NCI-H1930 (cell line): ENCODE measurements around the gene C1QL4.
"Not testable (repeated sequence)": the region's sequence is repeated elsewhere in the genome, so short reads cannot be mapped to it uniquely, and the experiment has no call there.

Experiments
- DNase-seq, 2 experiments: peaks; one replicate each; lab custom pipeline; 2025; lab: John Stamatoyannopoulos, UW

Gene C1QL4

DNA sequence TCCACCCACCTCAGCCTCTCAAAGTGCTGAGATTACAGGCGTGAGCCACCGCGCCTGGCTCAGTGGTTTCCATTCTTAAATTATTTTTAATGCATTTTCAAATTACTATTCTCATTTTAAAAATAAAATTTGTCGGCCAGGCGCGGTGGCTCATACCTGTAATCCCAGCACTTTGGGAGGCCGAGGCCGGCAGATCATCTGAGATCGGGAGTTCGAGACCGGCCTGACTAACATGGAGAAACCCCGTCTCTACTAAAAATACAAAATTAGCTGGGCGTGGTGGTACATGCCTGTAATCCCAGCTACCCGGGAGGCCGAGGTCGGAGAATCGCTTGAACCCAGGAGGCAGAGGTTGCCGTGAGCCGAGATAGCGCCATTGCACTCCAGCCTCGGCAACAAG lies 3.2 kb downstream of the C1QL4 start:
- not testable (repeated sequence) for DNase-seq

DNA sequence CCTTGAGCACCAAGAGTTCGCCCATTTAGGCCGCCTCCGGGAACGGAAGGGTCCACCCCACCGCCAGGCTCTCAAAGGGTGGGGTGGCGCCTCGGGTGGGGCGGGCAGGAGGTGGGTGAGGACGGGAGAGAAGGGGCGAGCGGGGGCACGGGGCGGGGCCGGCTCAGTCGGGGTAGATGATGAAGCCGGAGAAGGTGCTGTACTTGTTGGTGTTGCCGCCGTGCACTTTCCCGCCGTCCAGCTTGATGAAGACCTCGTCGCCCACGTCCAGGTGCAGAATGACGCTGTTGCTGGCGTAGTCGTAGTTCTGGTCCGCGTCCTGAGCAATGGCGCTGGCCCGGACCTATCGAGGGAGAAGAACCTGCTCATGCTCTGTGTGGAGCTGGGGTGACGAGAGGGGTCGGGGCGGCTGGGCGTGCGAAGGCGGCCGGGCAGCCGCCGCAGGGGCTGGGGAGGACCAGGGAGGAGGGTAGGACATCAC lies 4.1 kb downstream of the C1QL4 start:
- DNase-seq: no peak

DNA sequence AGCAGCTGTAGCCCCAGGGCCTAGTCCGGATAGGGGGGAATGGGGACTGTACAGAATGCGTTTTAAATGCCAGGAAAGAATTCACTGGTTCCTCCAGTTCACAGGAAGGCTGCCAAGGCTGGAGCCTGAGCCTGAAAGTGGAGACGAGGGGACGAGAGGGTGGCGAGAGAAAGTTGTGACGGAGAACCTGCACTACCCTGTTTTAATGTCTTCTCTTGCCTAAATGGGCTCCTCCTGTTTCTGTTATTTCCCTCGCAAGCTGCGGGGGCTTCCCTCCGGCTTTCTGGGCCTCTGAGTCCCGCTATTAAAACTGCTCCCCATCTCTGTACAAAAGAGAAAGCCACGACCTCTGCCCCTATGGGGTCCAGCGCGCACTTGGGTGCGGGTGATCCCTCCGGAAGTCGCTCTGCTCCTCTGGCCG lies 4.5 kb downstream of the C1QL4 start:
- DNase-seq: no peak

DNA sequence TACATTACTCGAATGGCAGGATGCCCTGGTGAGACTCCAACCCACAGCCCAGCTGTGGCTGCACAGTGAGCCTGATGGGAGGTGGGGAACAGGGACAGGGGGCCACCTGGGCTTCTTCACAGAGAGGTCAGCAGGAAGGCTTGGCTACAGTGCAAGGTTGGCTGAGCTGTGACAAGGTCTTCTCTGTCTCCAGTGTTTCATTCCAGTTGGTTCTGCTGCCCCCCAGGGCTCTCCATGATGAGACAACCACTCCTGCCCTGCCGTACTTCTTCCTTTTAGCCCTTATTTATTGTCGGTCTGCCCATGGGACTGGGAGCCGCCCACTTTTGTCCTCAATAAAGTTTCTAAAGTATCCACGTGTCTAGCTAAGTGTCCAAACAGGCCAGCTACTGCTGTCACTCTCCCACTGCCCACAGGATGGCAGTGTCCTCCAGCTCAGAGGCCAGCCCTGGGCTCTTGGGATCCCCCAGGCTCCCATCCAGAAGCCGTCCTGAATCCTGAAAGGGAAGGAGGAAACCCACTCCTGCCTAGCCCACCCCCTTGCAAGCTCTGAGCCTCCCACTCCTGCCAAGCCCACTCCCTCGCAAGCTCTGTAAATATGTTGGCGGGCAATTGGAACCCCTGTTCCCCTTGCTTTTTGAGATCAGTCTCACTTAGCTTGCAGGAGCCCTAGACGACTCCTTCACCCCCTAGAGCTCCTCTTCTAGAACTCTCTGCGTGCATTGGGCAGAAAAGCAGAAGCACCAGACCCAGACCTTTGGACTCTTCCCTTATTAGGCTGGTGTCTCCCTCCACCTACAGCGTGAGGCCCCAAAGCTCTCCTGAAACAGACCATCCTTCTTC lies 5.4 kb downstream of the C1QL4 start:
- peak in 1 of 2 experiments; percentile 49 for DNase-seq

DNA sequence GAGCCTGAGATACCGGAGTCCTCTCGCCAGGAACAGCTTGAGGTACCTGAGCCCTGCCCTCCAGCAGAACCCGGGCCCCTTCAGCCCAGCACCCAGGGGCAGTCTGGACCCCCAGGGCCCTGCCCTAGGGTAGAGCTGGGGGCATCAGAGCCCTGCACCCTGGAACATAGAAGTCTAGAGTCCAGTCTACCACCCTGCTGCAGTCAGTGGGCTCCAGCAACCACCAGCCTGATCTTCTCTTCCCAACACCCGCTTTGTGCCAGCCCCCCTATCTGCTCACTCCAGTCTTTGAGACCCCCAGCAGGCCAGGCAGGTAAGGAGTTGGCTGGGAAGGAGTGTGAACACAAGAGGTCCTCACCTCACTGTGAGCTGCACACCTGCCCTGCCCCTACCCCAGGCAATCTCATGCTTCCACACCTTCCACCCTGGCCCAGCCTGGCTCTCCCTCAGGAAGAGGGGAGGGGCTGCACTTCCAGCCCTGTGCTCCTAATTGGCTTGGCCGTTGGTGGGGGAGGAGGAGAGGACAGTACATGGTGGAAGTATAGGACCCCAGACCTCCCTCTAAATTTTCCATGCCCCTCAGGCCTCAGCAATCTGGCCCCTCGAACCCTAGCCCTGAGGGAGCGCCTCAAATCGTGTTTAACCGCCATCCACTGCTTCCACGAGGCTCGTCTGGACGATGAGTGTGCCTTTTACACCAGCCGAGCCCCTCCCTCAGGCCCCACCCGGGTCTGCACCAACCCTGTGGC lies 6.2 kb downstream of the C1QL4 start:
- no peak for DNase-seq

DNA sequence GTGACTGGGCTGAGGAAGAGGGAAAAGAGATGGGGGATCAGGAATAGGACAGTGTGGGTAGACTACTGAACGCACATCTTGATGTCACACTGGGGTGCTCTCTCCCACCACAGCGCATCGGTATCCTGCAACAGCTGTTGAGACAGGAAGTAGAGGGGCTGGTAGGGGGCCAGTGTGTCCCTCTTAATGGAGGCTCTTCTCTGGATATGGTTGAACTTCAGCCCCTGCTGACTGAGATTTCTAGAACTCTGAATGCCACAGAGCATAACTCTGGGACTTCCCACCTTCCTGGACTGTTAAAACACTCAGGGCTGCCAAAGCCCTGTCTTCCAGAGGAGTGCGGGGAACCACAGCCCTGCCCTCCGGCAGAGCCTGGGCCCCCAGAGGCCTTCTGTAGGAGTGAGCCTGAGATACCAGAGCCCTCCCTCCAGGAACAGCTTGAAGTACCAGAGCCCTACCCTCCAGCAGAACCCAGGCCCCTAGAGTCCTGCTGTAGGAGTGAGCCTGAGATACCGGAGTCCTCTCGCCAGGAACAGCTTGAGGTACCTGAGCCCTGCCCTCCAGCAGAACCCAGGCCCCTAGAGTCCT lies 6.9 kb downstream of the C1QL4 start:
- no peak for DNase-seq

GRCh38 chr12:49328816-49329215 lies 8.2 kb downstream of the C1QL4 start:
- no peak for DNase-seq

DNA sequence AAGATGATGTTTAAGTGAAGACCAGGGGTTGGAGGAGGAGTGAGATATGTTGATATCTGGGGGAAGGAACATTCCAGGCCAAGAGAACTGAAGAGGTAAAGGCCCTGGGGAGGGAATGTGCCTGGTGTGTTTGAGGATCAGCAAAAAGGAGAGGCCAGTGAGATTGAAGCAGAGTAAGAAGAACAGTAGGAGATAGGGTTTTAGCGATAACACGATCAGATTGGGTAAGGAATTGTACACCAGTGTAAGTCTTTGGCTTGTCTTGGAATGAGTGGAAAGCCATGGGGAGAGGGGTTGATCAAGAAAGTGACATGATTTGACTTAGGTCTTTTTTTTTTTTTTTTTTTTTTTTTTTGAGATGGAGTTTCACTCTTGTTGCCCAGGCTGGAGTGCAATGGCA lies 9.1 kb downstream of the C1QL4 start:
- DNase-seq: no peak

DNA sequence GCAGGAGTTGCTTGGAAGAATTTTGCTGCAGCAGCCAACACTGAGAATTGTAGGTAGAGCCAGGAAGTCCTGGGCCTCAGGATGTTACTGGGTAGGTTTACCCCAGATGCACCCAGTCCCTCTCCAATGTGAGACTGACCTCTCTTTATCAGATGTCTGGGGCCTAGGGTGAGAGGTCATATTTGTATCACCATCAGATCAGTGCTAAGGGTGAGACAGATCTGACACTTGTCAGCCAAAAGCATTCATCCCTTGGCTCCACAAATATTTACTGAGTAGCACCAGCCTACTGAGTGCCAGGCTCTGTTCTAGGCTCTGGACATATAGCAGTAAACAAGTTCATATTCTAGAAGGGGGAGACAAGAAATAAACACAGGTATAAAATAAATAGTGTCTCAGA lies 9.6 kb downstream of the C1QL4 start:
- DNase-seq: no peak

DNA sequence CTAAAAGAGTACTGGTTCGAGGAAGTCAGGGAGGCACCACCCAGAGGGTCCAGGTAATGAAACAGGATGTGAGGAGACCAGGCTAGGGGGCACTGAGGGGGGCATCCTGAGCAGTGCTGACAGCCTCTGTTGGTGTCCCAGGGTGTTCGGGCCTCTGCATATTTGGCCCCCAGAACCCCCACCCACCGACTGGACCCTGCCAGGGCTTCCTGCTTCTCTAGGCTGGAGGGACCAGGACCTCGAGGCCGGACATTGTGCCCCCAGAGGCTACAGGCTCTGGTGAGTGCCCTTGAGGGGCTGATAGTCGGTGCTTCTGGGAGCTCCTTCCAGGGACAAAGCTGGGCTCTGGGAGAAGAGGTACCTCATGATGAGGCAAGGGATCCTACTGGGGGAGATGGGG lies 11.4 kb downstream of the C1QL4 start:
- no peak for DNase-seq

- no peak for DNase-seq
These were observed 13.4 kb downstream of the C1QL4 start for GRCh38 chr12:49323524-49324097.

GRCh38 chr12:49322708-49323523 lies 14.1 kb downstream of the C1QL4 start, which contains the start of gene TROAP:
Gene TROAP (plus strand): TSS chr12:49323255. CDS start chr12:49323609, 354 bp downstream.
- peak; percentile 97 to 98 for DNase-seq

- no peak for DNase-seq
These were observed 14.7 kb downstream of the C1QL4 start for GRCh38 chr12:49322367-49322707.

GRCh38 chr12:49320411-49321103 lies 16.4 kb downstream of the C1QL4 start:
- DNase-seq: not testable (repeated sequence)

- DNase-seq: not testable (repeated sequence)
These were observed 19.9 kb downstream of the C1QL4 start for GRCh38 chr12:49317118-49317517.

DNA sequence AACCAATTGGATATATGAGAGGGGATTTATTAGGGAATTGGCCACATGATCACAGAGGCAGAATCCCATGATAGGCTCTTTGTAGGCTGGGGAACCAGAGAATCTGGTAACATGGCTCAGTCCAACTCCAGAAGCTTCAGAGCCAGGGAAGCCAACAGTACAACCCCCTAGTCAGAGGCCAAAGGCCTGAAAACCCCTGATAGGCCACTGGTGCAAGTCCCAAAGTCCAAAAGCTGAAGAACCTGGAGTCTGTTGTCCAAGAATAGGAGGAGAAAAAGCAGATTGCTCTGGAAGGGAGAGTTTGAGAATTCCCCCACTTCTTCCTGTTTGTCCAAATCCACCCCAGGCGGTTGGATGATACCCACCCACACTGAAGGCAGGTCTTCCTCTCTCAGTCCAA lies 22.2 kb downstream of the C1QL4 start:
- DNase-seq: no peak

GRCh38 chr12:49310451-49311000 lies 26.5 kb downstream of the C1QL4 start:
- not testable (repeated sequence) for DNase-seq

DNA sequence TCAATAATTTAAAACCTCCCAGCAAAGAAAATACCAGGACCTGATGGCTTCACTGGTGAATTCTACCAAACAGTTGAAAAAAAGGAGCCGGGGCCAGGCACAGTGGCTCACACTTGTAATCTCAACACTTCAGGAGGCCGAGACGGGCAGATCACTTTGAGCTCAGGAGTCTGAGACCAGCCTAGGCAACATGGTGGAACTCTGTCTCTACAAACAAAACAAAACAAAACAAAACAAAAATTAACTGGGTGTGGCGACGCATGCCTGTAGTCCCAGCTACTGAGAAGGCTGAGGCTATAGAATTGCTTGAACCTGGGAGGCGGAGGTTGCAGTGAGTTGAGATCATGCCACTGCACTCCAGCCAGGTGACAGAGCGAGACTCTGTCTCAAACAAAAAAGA lies 27.6 kb downstream of the C1QL4 start:
- DNase-seq: no peak

GRCh38 chr12:49305762-49306510 lies 31.1 kb downstream of the C1QL4 start:
- no peak for DNase-seq

DNA sequence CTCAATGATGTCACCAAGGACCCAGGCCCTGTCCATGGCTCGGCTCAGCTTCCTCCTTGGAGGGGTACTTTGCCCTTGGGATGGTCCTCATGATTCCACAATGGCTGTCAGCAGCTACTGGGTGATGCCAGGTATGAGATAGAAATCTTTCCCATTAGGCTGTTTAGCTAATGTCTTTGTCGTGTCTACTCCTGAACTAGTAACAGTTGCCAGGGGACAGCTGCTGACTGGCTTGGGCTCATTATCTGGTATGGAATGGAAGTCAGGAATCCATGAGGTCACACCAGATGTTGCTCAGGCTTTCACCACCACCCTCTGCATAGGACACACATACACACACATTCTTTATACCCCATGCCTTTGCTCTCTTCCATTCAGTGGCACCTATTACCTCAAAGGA lies 32.8 kb downstream of the C1QL4 start:
- no peak for DNase-seq
